ENCODE measurements around the gene VAMP3.

Gene VAMP3

GRCh38 chr1:7824701-7825100 lies 53.6 kb downstream of the VAMP3 start:
- no peak for DNase-seq

- no peak for DNase-seq
Measured at GRCh38 chr1:7826363-7826762, 55.3 kb downstream of the VAMP3 start.

- peak; percentile 3 for DNase-seq
Measured at GRCh38 chr1:7827126-7827955, 56.2 kb downstream of the VAMP3 start.

Measured in activated T-cell treated with anti-CD3 and anti-CD28 coated beads for 4 hours (primary cell).